Middle frontal gyrus (tissue), 1 donor: ENCODE data around the gene PKNOX2.
"Not testable (repeated sequence)": the region's sequence is repeated elsewhere in the genome, so short reads cannot be mapped to it uniquely, and the experiment has no call there.

ENCODE experiments used
- DNase-seq: peaks from one replicate; pipeline ENCODE4 v3.0.0-alpha.2; 2015; ENCODE audit warnings: low spot score; ENCODE audit errors: extremely low spot score

Gene PKNOX2

DNA sequence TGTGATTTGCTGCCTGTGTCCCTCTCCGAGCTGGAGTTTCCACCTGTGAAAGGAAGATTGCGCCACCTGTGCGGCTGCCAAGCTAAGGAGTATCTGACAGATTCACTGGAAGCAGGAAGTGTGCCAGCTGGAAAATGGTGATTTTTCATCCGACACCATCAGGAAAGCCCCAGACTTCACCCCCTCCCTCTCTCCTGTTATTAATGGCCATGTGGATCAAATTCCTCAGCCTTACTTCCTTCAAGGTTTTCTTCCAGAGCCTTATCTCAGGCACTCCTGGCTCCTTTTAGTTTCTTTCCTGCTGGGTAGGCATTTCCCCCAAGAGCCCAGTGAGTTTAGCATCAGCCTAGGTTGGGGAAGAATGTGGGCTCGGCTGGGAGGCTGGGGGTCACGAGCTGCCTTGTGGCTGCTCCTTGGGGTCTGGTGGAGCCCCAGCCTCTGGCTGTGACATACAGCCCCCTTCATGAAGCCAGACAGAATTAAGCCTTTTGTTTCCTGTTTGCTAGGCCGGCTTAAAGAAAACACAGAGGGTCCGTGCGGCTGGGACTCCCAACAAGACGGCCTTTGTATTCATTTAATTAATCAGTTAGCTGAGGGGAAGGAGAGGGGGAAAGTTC lies 37.1 kb downstream of the PKNOX2 start:
- no peak for DNase-seq

DNA sequence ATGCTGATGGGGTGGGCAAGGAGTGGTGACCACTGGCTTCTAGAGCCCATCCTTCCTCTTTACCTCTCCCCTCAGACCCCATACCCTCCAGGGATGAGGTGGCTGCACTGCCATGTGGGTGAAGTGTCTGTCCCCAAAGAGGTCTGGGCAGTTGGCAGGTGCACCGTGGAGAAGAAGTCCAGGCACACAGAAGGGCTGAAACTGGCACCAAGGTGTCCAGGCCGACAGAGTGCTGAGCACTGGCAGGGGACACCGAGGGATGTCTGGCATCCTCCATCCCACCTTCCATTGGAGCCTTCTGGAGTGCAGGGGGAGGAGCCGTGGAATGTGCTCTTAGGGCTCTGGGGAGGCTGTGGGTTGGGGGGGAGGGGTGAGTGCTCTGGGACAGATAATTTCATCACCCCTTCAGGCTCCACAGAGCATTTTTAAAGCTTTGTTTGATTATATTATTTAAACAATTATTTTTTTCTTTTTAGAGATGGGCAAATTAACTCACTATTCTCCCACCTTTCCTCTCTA lies 37.9 kb downstream of the PKNOX2 start:
- DNase-seq = no peak

DNA sequence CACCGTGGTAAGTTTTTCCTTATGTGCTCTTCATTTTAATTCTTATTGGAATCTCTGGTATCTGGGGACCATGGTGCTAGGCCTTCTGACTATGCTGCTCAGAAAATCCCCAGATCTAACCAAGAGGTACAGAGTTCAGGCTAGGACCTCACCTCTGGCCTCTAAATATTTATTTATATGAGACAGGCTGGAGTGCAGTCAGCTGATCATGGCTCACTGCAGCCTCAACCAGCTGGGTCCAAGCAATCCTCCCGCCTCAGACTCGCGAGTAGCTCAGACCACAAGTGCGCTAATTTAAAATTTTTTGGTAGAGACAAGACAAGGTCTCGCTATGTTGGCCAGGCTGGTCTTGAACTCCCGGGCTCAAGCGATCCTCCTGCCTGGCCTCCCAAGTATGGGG lies 38.4 kb downstream of the PKNOX2 start:
- no peak for DNase-seq

DNA sequence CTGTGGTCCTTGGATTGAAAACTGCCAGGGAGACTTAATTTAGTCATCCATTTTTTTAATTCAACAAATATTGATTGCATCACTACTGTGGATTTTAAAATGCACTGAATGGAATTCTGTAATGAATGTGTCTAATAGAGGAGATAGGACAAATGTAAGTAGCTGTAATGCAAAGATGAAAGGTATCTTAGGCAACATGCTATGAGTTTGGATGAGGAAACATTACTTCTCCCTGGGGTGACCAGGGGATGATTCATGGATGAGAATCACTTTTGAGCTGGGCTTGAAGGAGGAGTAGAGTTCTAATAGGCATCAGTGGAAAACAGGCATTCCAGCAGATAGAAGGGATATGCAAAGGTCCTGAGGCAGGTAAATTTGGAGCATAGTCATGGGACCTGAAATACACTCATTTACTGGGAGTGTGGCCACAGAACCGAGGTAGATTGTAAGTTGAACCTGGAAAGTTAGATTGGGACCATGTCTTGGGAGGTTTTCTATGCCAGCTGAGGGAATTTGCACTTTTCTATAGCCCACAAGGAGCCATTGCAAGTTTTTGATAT lies 43.4 kb downstream of the PKNOX2 start:
- no peak for DNase-seq

DNA sequence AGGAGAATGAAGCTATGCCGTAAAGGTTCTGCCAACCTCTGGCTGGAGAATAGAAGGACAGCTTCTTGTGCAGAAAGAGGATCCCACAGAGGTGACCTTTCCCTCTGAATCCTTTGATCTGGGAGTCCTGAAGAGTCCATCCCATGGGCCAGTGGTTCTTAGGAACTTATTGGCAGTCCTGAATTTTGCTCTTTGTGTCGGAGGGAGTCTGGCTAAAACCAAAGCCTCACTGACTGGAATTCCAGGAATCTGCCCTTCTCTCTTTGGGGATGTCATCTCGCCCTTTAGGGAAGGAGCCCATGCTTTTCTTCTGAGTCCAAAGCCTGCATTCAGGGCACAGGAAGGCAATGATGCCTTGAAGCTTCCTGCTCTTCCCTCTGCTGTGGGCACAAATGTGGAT lies 45.5 kb downstream of the PKNOX2 start:
- no peak for DNase-seq

DNA sequence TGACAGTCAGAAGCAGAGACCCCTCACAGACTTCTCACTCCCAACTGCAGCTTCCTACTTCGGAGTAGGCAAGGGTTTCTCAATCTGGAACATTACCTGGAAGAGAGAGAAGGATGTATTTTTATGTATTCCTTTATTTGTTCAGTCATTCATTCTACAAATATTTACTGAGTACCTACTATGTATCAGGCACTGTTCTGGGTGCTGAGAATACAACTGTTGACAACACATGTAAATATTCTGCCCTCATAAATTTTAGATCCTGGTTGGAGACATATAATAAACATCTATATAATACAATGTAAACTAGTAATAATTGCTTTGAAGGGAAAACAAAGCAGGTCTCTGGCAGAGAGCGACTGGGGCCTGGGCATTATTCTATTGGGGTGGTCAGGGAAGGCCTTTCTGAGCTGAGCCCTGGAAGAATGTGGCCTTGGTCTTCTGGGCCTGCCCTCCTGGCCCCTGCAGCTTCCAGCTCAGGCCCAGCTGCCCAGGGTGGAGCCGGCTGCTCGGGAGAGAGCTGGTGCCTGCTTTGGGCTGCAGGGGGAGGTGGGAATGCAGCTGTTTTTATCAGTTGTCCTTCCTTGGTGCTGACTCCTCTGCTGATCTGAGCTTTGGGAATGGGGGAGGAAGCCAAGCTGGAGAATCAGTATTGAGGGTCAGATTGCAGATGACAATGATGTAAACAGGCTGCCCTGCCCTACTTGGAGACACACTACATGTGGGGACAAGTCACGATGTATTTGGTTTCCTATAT lies 46.8 kb downstream of the PKNOX2 start:
- DNase-seq = no peak

DNA sequence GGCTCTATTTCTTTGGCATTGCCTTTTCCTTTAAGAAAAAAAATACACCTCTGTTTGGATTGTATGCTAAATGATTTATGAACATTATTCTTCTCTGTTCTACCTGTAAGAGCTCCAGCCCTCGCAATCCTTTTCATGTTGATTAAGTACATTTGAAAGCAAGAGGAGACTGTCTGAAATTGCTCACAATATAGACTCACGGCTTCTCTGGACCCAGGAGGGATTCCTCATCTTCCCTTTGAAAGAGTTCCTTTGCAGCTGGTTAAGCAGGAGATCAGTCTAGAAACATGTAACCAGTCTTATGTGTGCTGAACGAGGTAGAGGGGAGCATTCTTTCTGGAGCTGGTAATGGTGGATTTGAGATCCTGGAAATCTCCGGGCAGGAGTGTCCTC lies 47.4 kb downstream of the PKNOX2 start:
- DNase-seq = no peak

DNA sequence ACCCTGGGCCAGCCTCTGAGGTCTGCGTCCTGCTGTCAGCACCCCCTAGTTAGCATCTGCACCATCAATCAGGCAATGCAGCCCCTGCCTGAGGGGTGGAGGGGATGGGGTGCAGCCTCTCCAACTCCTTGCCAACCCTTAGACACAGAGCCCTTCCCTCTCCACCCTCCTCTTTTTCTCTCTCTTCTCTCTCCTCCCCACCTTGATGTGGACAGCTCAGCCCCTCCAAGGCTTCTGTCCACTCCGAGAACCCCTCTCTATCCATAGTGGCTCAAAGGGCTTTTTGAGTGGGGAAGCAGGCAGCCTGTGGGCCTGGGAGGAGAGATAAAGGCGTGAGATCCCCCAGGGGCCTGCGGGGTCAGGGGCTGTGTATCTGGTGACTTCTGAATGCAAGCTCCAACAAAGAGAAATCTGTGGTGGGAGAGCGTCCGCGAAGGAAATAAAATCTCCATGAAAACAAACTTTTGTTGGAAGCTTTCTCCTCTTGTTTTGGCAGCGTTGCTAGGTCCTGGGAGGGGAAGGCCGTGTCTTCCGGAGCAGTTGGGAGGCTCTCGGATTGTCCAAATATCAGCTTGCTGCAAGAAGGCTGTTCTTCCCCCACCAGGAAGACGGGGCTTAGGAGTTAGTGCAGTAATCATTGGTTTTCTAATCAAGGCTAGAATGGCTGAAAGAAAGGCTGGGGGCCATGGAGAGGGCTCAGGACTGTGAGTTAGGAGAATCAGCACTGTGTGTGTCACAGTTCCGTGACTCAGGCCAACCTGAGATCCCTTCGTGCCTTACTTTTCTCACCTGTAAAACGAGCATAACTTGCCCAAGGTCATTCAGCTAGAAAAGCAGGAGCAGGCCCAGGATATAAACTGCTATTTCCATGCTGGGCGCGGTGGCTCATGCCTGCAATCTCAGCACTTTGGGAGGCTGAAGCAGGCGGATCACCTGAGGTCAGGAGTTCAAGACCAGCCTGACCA lies 50.3 kb downstream of the PKNOX2 start:
- DNase-seq = no peak

DNA sequence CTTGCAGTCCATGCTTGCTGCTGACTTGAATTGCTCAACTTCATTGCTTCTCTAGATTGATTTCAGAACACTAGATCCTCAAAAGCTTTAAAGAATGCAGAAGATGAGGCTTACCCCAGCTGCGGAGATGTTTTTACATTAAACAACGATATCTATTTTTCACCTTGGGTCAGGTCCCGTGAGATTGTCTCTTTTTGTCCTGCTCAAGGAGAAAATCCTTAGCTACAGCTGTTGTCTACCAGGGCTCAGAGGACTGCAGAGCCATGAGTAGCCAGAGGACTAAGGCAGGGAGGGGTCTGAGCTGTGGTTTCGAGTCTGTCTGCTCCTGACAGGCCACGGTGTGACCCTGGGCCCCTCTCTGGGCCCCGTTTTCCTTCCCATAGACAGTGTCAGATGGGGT lies 51.4 kb downstream of the PKNOX2 start:
- no peak for DNase-seq

DNA sequence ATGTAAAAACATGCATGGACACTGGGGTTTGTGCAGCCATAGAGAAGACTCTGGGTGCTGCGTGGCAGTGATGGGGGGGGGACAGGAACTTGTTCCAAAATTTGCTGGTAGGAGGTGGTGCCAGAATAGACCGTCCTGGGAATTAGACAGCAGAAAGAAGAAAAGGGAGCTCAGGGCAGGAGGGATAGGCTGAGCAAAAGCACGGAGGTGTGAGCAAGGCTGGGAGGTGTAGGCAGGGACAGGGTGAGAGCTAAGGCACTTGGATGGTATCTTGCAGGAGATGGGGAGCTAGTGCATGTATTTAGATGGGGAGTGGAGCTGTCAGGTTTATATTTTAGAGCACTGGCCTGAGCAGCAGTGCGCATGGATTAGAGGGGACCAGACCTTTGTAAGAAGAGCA lies 53.8 kb downstream of the PKNOX2 start:
- no peak for DNase-seq

DNA sequence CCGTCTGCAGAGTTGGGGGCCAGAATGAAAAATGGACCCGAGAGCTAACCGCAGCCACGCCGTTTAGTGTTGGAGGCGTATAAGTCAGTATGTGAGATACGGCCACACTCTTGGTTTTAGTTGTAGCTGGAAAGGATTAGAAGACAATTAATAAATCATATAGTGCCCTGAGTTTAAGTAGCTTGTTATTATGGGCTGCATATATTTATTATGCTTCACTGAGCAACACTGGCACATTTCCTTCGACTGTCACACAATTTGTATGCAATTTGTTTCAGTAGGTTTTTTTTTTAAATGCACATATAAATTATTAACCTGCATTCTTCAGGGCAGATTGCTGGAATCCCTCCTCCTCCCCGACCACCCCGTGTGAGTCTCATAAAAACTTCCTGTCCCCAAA lies 56.9 kb downstream of the PKNOX2 start:
- no peak for DNase-seq

DNA sequence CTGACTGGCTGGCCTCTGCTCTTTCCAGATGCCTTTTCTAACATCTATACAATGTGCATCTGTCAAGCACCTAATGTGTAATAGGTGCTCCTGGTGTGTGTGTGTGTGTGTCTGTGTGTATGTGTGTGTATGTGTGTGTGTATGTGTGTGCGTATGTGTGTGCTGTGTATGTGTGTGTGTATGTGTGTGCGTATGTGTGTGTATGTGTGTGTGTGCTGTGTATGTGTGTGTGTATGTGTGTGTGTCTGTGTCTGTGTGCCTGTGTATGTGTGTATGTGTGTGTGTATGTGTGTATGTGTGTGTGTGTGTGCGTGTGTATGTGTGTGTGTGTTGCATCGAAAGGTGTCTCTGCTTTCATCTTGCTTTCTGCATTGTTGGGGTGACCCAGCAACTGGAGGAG lies 57.9 kb downstream of the PKNOX2 start:
- DNase-seq = no peak

DNA sequence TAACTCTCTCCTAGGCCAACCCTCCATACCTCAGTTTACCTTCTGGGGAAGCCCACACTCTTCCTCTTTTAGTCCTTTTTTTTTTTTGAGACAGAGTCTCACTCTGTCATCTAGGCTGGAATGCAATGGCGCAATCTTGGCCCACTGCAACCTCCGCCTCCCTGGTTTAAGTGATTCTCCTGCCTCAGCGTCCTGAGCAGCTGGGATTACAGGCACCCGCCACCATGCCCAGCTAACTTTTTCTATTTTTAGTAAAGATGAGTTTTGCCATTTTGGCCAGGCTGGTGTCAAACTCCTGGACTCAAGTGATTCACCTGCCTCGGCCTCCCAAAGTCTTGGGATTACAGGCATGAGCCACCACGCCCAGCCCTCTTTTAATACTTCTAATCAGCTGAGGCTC lies 58.6 kb downstream of the PKNOX2 start:
- DNase-seq = not testable (repeated sequence)

DNA sequence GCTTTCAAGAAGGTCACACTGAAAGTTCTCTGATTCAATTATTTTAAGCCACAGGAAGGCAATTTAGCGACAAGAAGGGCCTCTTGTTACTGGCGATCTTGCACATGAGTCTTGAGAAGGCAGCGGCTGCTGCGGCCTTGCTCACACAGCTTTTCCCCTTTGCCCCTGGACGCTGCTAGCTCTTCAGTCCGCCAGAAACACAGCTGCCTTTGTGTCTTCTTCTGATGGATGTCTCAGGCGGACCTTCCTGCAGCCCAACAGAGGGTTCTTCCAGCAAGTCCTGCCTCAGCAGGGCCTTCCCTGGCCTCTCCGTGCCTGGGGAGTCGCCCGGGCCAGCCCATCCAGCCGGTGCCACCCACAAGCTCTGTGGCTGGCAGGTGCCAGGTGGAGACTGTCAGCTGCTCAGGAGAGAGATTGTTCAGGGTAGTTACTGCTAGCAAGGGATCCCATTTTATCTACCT lies 59.4 kb downstream of the PKNOX2 start:
- no peak for DNase-seq

DNA sequence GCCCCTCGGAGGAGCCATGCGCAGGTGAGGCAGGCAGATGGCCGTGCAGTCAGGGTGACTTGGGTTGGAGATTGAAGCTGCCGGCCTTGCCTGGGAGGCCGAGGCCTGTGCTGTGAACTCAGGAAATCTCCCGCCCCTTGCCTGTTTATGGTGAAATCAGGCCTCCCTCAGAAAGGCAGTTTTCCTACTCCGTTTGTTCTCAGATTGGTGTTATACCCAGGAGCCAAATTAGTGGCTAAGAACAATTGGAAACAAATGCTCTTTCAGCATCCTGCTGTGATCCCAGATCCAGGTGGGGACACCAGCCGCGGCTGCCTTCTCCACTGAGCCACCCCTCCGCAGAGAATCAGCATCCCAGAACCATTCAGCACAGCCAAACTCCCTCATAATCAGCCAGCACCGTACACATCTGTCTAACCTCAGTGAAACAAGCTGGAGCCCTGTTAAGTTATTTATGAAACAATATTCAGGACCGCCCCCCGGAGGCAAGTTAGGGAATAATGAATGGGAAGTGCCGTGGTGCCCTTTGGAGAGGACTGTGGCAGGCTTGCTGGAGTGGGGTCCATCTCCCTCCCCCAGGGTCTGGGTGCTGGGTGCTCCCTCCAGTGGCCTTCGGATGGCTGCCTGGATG lies 60.0 kb downstream of the PKNOX2 start:
- no peak for DNase-seq

DNA sequence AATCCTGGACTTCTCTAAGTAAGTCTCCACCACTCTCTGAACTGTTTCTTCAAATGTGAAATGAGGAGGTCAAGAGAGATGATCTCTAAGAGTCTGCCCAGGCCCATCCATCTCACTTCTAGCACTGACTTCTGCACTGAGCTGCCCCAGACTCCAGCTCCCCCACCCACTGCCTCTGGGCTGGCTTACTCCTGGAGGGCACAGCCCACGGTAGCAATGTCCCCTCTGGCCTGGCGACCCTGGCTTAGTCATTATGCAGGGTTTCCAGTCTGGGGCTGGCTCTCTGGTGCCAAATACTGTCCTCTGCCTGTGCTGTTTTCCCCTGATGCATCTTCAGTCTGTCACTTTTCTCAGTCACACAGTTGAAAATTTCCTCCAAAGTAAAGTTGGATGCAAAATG lies 60.9 kb downstream of the PKNOX2 start:
- DNase-seq = no peak

DNA sequence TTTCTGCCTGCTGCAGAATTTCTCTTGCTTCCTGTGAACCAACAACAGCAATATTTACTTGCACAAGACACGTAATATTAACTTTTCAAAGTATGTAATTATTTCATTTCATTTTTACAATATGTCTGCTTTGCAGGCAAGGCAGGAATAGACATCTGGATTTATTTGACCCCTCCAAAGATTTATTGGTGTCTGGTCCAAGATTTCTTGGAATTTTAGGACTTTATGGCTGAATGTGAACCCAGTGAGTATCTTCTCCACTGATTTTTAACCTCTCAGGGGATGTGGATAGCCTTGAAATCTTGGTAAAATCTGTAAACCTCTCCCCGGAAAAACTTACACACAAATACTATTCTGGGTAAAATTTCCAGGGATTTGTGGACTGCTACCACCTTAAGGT lies 61.5 kb downstream of the PKNOX2 start:
- DNase-seq = no peak

DNA sequence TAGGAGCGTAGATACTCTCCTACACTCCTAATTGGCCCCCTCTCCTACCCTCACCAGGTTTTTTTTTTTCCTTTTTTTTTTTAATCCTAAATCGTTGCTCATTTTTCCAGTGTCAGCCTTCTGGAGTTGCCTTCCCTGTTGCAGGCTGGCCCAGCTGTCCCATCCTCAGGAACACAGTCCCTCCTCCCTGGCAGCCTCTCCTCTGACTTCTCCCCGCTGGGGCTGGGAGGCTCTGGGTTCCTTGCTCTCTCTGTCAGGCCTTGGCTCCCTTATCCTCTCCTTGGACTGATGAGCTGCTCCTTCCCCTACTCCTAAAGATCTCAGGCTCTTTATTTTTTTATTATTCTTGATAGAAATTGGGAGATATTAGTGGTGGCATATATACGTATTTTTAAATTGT lies 62.2 kb downstream of the PKNOX2 start:
- DNase-seq = no peak

DNA sequence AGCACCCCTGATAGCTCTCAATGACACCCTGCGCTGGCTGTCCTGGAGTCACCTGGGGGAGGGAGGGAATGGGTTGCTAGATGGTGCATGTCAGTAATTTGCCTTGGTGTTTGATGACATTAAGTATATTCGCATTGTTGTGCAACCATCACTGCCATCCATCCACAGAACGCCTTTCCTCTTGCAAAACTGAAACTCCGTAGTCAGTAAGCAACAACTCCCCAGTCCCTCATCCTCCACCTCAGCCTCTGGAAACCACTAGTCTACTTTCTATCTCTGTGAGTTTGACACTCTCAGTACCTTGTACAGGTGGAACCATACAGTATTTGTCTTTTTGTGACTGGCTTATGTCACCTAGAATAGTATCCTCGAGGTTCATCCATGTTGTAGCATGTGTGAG lies 62.6 kb downstream of the PKNOX2 start:
- no peak for DNase-seq

DNA sequence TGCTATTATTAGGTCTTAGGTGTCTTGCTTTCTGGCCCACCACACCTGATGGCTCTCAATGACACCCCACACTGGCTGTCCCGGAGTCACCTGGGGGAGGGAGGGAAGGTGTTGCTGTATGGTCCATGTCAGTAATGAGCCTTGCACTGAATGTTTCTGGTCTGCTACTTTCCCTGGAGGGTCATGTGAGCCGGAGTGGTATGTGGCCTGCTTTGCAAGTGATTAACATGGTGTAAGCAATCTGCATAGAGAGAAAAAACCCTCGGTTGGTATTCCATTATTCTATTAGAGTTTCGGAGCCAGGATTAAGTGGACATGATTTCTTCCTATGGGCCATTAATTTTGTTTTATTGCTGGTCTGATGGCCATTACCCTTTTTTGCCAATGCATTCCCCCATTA lies 63.9 kb downstream of the PKNOX2 start:
- no peak for DNase-seq

DNA sequence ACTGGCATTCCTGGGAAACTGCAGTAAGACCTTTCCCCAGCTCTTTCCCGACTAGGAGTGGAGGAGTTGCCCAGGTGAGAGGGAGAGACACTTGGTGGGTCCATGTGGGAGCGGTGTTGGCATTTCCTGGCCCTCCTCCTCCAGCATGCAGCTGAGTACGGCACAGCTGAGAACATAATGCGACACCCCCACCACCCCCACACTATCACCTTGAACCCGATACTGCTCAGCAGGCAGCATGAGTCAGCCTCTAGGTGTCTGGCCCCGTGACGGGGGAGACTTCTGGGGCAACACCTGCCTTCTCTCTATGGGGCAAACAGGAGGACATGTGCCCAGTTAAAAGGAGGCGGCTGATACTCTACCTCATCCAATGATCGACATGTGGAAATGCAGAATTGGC lies 64.4 kb downstream of the PKNOX2 start:
- no peak for DNase-seq
